C4-2B (cell line): ENCODE results near the gene FOXI1.

Source experiments
- ZFX ChIP-seq: fragments of 450-650 bp; IDR thresholded peaks from 2 replicates; pipeline ENCODE4 v1.6.1; 2017
- TF ChIP-seq, protein P1 (sequence below): fragments of 450-650 bp; conservative IDR thresholded peaks from 2 replicates; pipeline ENCODE4 v1.5.1; 2017; ENCODE audit warnings: mild to moderate bottlenecking

DNA sequence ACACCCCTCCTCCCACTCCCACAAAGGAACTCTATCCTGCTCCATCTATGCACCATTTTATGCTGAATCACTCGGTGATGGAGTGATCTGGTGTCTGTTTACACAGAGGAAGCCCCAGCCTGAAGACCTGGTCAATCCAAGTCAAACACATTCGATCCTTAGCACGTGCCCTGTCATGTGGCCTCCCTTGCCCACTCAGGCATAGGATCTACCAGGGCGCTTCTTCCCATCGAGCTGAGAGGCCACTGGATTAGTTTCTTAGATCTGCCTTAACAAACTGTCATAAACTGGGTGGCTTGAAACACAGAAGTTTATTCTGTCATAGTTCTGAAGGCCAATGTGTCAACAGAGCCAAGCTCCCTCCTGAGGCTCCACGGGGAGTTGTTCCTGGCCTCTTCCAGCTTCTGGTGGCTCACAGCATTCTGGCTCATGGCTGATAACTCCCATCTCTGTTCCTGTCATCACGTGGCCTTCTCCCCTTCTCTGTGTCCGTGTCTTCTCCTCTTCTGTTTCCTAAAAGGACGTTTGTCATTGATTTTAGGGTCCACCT is 34.2 kb downstream of the FOXI1 start:
- TF ChIP-seq, protein P1, sequence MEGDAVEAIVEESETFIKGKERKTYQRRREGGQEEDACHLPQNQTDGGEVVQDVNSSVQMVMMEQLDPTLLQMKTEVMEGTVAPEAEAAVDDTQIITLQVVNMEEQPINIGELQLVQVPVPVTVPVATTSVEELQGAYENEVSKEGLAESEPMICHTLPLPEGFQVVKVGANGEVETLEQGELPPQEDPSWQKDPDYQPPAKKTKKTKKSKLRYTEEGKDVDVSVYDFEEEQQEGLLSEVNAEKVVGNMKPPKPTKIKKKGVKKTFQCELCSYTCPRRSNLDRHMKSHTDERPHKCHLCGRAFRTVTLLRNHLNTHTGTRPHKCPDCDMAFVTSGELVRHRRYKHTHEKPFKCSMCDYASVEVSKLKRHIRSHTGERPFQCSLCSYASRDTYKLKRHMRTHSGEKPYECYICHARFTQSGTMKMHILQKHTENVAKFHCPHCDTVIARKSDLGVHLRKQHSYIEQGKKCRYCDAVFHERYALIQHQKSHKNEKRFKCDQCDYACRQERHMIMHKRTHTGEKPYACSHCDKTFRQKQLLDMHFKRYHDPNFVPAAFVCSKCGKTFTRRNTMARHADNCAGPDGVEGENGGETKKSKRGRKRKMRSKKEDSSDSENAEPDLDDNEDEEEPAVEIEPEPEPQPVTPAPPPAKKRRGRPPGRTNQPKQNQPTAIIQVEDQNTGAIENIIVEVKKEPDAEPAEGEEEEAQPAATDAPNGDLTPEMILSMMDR: no peak
- TF ChIP-seq ZFX: no peak
